Esophagus muscularis mucosa (tissue), 4 donors: ENCODE measurements around the gene COL7A1. TPM values are rescaled to one million over a fixed set of nuclear protein-coding genes. Genes with fewer than 3 reads are reported as not detected.

ENCODE experiments used
- DNase-seq: peaks from one replicate; pipeline ENCODE4 v3.0.0-alpha.2; 2017; ENCODE audit errors: extremely low spot score
- H3K27ac ChIP-seq, 4 donors: fragments of 200-600 bp; sonication (generic); replicated peaks in 1 of 4; 1 replicate in 3 of 4; 2 replicates in 1 of 4; pipeline ENCODE4 v1.5.1; 2016 to 2019; ENCODE audit warnings: mild to moderate bottlenecking in 1 of 4
- H3K27me3 ChIP-seq, 4 donors: fragments of 200-600 bp; sonication (generic); one replicate each; pipeline versions ENCODE4 v1.5.1 to v1.6.0; 2016 to 2019
- H3K36me3 ChIP-seq, 4 donors: fragments of 200-600 bp; sonication (generic); one replicate each; pipeline ENCODE4 v1.5.1; 2016 to 2019
- H3K4me1 ChIP-seq, 4 donors: fragments of 200-600 bp; sonication (generic); one replicate each; pipeline ENCODE4 v1.5.1; 2016 to 2019
- H3K4me3 ChIP-seq, 4 donors: fragments of 200-600 bp; sonication (generic); 1 replicate in 2 of 4; 2 replicates in 2 of 4; pipeline ENCODE4 v1.5.1; 2016 to 2019; ENCODE audit warnings: mild to moderate bottlenecking in 4 of 4, moderate library complexity in 1 of 4
- H3K9me3 ChIP-seq, 4 donors: fragments of 200-600 bp; sonication (generic); 1 replicate in 3 of 4; 2 replicates in 1 of 4; pipeline ENCODE4 v1.5.1; 2016 to 2019
- CTCF ChIP-seq, 3 experiments: fragments of 200-600 bp in 2 of 3; fragments of 450-650 bp in 1 of 3; sonication (generic) in 2 of 3; IDR thresholded peaks; one replicate each; pipeline ENCODE4 v1.5.1; 2017 to 2019; ENCODE audit warnings: antibody characterized with exemption in 3 of 3, mild to moderate bottlenecking in 2 of 3, moderate library complexity in 1 of 3
- EP300 ChIP-seq: sonication (generic); formaldehyde crosslinking; IDR thresholded peaks from one replicate; pipeline ENCODE4 v1.6.1; 2017; ENCODE audit warnings: antibody characterized with exemption
- POLR2A ChIP-seq: fragments of 450-650 bp; IDR thresholded peaks from one replicate; pipeline ENCODE4 v1.6.1; 2017; ENCODE audit warnings: antibody characterized with exemption, moderate library complexity, mild to moderate bottlenecking, low read depth
- POLR2AphosphoS5 ChIP-seq, 2 donors: sonication (generic); formaldehyde crosslinking; IDR thresholded peaks; one replicate each; pipeline ENCODE4 v1.6.1; 2017; ENCODE audit warnings: antibody characterized with exemption in 2 of 2
- WGBS: methylation state at CpG from one replicate; pipeline ENCODE4 v1.1.5; 2018; 5-methylcytosine and 5-hydroxymethylcytosine counted together
- intact Hi-C: fragments of 100-400 bp; cut with DNase I; formaldehyde crosslinking; loops from one replicate; pipeline ENCODE4 v1.15.1; 2023
- total RNA-seq, 4 donors: library from RNA; depleted of rRNA; stranded (reverse); fragments of >200 nt; gene quantifications; one replicate each; pipeline versions ENCODE4 v1.1.0 to v1.2.1, GENCODE V29; 2016

Gene COL7A1
- total RNA-seq, 4 donors from 2014 or later: 1.2 to 2.9 (median 2.1) TPM

- no peak for DNase-seq
- Histone ChIP-seq H3K27me3 (no peaks in the 10 kb centered on the region), H3K27ac (no peak overlapping the region), H3K4me1 (peaks cover 25 to 57% (median 31%) of the 10 kb centered on the region in 4 donors), H3K9me3 (no peaks in the 10 kb centered on the region), H3K4me3 (no peak overlapping the region), H3K36me3 (peaks cover 60 to 88% (median 84%) of the 10 kb centered on the region in 4 donors)
- intact Hi-C loops: no loop called here
- 94% methylated on average over 15 of the region's 19 CpGs for WGBS
- TF ChIP-seq POLR2AphosphoS5 (IDR thresholded peaks at IDR 0.05) (no peak), POLR2A (no peak), CTCF (IDR thresholded peaks at IDR 0.05) (no peak), EP300 (no peak)
Measured at GRCh38 chr3:48600711-48601621, 5.8 kb upstream of the COL7A1 start.

GRCh38 chr3:48599509-48600285 is 4.6 kb upstream of the COL7A1 start:
- H3K36me3 ChIP-seq: peaks cover 56 to 75% (median 71%) of the 10 kb centered on the region in 4 donors

GRCh38 chr3:48599077-48599501 is 4.0 kb upstream of the COL7A1 start:
- WGBS: 76% methylated on average over 9 of the region's 11 CpGs
- Histone ChIP-seq H3K9me3 (no peaks in the 10 kb centered on the region), H3K4me3 (no peak overlapping the region), H3K27me3 (peaks cover 0 to 18% (median 0%) of the 10 kb centered on the region in 4 donors), H3K4me1 (peaks cover 40 to 72% (median 45%) of the 10 kb centered on the region in 4 donors), H3K36me3 (peaks cover 50 to 69% (median 65%) of the 10 kb centered on the region in 4 donors), H3K27ac (peak overlapping the region; percentile 70 to 84 (median 78))
- TF ChIP-seq EP300 (no peak), CTCF (IDR thresholded peaks at IDR 0.05) (no peak), POLR2A (no peak), POLR2AphosphoS5 (IDR thresholded peaks at IDR 0.05) (no peak)
- intact Hi-C loops: no loop called here
- no peak for DNase-seq

More at GRCh38 chr3:48599509-48600285, 4.6 kb upstream of the COL7A1 start:
- H3K4me3 ChIP-seq: no peak overlapping the region
- peaks cover 34 to 67% (median 40%) of the 10 kb centered on the region in 4 donors for H3K4me1 ChIP-seq
- peak overlapping the region; percentile 70 to 84 (median 78) for H3K27ac ChIP-seq
- DNase-seq: no peak
- WGBS: 96% methylated on average over 11 of the region's 12 CpGs
- H3K9me3 ChIP-seq: no peaks in the 10 kb centered on the region
- peaks cover 0 to 12% (median 0%) of the 10 kb centered on the region in 4 donors for H3K27me3 ChIP-seq
- TF ChIP-seq CTCF (IDR thresholded peaks at IDR 0.05) (no peak), EP300 (no peak), POLR2AphosphoS5 (IDR thresholded peaks at IDR 0.05) (no peak), POLR2A (no peak)
- intact Hi-C loops: no loop called here

- intact Hi-C loops: no loop called here
- no peak for DNase-seq
- no peaks in the 10 kb centered on the region for H3K9me3 ChIP-seq
- peak overlapping the region; percentile 70 to 84 (median 78) for H3K27ac ChIP-seq
- whole genome bisulfite sequencing: 38% methylated on average over 3 of the region's 5 CpGs
- peaks cover 40 to 72% (median 47%) of the 10 kb centered on the region in 4 donors for H3K4me1 ChIP-seq
- H3K27me3 ChIP-seq: peaks cover 0 to 24% (median 0%) of the 10 kb centered on the region in 4 donors
- TF ChIP-seq POLR2AphosphoS5 (IDR thresholded peaks at IDR 0.05) (peak; percentile 64 to 69), EP300 (no peak), POLR2A (no peak), CTCF (IDR thresholded peaks at IDR 0.05) (no peak)
- peaks cover 44 to 63% (median 59%) of the 10 kb centered on the region in 4 donors for H3K36me3 ChIP-seq
- H3K4me3 ChIP-seq: no peak overlapping the region
Measured at GRCh38 chr3:48598323-48599076, 3.4 kb upstream of the COL7A1 start.
